Neural crest cell (in vitro differentiated cells): ENCODE results near the gene LDAH. TPM values are rescaled to one million over a fixed set of nuclear protein-coding genes. Genes with fewer than 3 reads are reported as not detected.

Experiments
- DNase-seq: peaks from one replicate; pipeline ENCODE4 v3.0.0; 2021; ENCODE audit warnings: low read depth, mixed read lengths, low spot score
- H3K27ac Mint-ChIP-seq: one replicate; pipeline ENCODE4 v1.8.0; 2021; ENCODE audit warnings: mild to moderate bottlenecking, mixed read lengths; ENCODE audit not compliant: unreplicated experiment
- H3K27me3 Mint-ChIP-seq: 2 replicates; pipeline ENCODE4 v1.8.0; 2021; ENCODE audit warnings: low read depth, mild to moderate bottlenecking, mixed read lengths
- H3K36me3 Mint-ChIP-seq: 2 replicates; pipeline ENCODE4 v1.8.0; 2021; ENCODE audit warnings: low read depth, mild to moderate bottlenecking, mixed read lengths
- H3K4me1 Mint-ChIP-seq: 2 replicates; pipeline ENCODE4 v1.8.0; 2021; ENCODE audit warnings: mixed read lengths
- H3K4me3 Mint-ChIP-seq: one replicate; pipeline ENCODE4 v1.8.0; 2021; ENCODE audit warnings: mild to moderate bottlenecking, mixed read lengths
- H3K9me3 Mint-ChIP-seq: 2 replicates; pipeline ENCODE4 v1.8.0; 2021; ENCODE audit warnings: mixed read lengths
- CTCF ChIP-seq: fragments of 200-600 bp; sonication (generic); conservative IDR thresholded peaks from 2 replicates; pipeline ENCODE4 v1.5.0; 2021; ENCODE audit warnings: antibody characterized with exemption, mild to moderate bottlenecking
- total RNA-seq: library from RNA; stranded (reverse); gene quantifications from 2 replicates; pipeline ENCODE4 v1.2.1, GENCODE V29; 2021

LDAH gene
- total RNA-seq, 1 donor from 2014 or later = 49.7 TPM

DNA sequence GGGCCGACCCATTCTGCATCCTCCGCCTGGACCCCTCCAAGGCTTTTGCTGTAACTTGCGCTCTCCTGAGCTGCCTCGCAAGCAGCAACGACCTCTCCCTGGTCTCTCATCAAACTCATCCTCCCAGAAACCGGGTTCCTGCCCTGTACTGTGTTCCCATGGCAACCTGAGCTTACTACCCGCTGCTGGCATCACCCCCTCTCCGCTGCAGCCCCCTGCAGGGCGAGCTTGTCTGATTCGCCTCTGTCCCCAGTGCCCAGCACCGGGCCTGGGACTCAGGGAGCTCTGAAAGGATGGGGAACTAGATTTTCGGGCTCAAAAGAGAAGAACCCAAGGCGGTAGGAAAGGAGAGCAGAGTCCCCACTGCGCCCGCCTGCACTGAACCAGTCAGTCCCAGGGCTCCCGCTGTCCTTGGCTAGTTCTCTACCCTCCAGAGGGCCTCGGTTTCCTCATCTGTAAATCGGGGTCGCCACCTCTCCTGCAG lies 172.5 kb downstream of the LDAH start:
- Mint-ChIP-seq H3K9me3 (no peaks in the 10 kb centered on the region), H3K27me3 (peaks cover 9% of the 10 kb centered on the region), H3K4me1 (peaks cover 35% of the 10 kb centered on the region), H3K36me3 (no peaks in the 10 kb centered on the region), H3K27ac (no peak overlapping the region), H3K4me3 (peak overlapping the region; percentile 86)
- no peak for DNase-seq
- no peak for TF ChIP-seq CTCF

DNA sequence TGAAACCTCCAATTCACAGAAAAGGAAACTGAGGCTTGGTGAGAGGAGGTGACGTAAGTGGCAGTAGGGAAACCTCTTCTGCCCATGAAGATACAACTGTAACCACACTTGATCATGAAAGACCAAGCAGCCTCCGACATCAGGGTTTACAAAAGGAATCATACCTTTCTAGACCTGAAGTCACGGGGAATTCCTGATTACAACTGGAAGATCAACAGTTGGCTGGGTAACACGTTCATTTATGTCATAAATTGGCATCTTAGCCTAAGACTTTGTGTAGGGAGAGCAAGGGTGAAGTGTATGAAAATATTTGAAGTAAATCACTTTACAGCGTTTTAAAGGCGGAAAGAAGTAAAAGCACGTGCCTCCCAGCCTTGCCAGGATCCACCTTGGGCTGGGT lies 172.9 kb downstream of the LDAH start:
- Mint-ChIP-seq H3K4me1 (peaks cover 35% of the 10 kb centered on the region), H3K36me3 (no peaks in the 10 kb centered on the region), H3K27me3 (peaks cover 4% of the 10 kb centered on the region), H3K9me3 (no peaks in the 10 kb centered on the region), H3K27ac (no peak overlapping the region), H3K4me3 (peak overlapping the region; percentile 86)
- DNase-seq = no peak
- no peak for TF ChIP-seq CTCF

- DNase-seq = no peak
- Mint-ChIP-seq H3K36me3 (no peaks in the 10 kb centered on the region), H3K4me1 (peaks cover 35% of the 10 kb centered on the region), H3K27me3 (peaks cover 2% of the 10 kb centered on the region), H3K4me3 (peak overlapping the region; percentile 86), H3K27ac (no peak overlapping the region), H3K9me3 (no peaks in the 10 kb centered on the region)
- TF ChIP-seq CTCF = no peak
These were observed 173.3 kb downstream of the LDAH start for GRCh38 chr2:20649576-20649975.

DNA sequence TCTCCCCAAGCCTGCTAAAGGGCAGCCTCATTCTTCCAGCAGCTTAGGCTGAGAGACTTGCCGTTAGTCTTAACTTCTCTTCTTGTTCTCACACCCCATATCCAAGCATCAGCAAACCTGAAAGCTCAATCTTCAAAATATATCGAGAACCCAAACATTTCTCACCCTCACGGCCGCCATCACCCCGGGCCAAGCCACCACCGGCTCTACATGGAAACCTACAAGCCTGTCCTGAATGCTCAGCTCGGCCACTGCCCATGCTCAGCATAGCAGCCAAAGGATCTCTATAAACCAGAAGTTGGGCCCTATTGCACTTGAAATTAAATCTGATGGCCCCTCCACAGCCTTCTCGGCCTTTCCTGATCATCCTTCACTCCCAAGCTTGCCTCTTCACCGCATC lies 174.1 kb downstream of the LDAH start:
- H3K4me3 Mint-ChIP-seq = peak overlapping the region; percentile 86
- no peaks in the 10 kb centered on the region for H3K9me3 Mint-ChIP-seq
- H3K27ac Mint-ChIP-seq = no peak overlapping the region
- no peaks in the 10 kb centered on the region for H3K27me3 Mint-ChIP-seq
- DNase-seq = no peak
- no peak for TF ChIP-seq CTCF
- no peaks in the 10 kb centered on the region for H3K36me3 Mint-ChIP-seq
- peaks cover 35% of the 10 kb centered on the region for H3K4me1 Mint-ChIP-seq

GRCh38 chr2:20648206-20648605 lies 174.7 kb downstream of the LDAH start:
- no peak overlapping the region for H3K27ac Mint-ChIP-seq
- no peaks in the 10 kb centered on the region for H3K36me3 Mint-ChIP-seq
- DNase-seq = no peak
- no peak for TF ChIP-seq CTCF
- no peaks in the 10 kb centered on the region for H3K27me3 Mint-ChIP-seq
- H3K4me3 Mint-ChIP-seq = peak overlapping the region; percentile 7
- no peaks in the 10 kb centered on the region for H3K9me3 Mint-ChIP-seq
- peaks cover 35% of the 10 kb centered on the region for H3K4me1 Mint-ChIP-seq

DNA sequence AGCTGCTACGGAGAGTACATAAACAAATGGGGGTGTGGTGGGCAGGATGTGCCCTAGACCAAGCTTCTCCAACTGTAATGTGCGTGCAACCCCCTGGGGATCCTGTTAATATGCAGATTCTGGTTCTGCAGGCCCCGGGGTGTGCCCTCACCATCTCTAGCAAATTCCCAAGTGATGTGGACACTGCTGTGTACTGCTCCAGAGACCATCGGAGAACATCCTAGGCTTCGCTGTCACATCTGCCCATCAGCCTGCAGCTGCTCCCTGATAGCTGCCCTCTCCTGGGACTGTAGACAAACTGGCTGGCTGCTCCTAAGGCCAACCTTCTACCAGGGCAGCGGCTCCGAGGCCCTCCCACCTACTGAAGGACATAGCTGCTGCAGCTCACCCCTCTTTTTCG lies 175.2 kb downstream of the LDAH start:
- Mint-ChIP-seq H3K27ac (no peak overlapping the region), H3K9me3 (no peaks in the 10 kb centered on the region), H3K36me3 (no peaks in the 10 kb centered on the region), H3K4me3 (peak overlapping the region; percentile 7), H3K4me1 (peaks cover 35% of the 10 kb centered on the region), H3K27me3 (no peaks in the 10 kb centered on the region)
- no peak for TF ChIP-seq CTCF
- no peak for DNase-seq
